Stimulated activated CD8-positive, alpha-beta memory T cell treated with anti-CD3 and anti-CD28 coated beads, Interleukin-7, amount 100 ng/mL, for 24 hours (primary cell): ENCODE data around the gene PPID.
"Not testable (repeated sequence)": the region's sequence is repeated elsewhere in the genome, so short reads cannot be mapped to it uniquely, and the experiment has no call there.

Experiments
- DNase-seq: peaks from one replicate; pipeline ENCODE4 v3.0.0-alpha.2; 2020; ENCODE audit warnings: low read depth

PPID gene

DNA sequence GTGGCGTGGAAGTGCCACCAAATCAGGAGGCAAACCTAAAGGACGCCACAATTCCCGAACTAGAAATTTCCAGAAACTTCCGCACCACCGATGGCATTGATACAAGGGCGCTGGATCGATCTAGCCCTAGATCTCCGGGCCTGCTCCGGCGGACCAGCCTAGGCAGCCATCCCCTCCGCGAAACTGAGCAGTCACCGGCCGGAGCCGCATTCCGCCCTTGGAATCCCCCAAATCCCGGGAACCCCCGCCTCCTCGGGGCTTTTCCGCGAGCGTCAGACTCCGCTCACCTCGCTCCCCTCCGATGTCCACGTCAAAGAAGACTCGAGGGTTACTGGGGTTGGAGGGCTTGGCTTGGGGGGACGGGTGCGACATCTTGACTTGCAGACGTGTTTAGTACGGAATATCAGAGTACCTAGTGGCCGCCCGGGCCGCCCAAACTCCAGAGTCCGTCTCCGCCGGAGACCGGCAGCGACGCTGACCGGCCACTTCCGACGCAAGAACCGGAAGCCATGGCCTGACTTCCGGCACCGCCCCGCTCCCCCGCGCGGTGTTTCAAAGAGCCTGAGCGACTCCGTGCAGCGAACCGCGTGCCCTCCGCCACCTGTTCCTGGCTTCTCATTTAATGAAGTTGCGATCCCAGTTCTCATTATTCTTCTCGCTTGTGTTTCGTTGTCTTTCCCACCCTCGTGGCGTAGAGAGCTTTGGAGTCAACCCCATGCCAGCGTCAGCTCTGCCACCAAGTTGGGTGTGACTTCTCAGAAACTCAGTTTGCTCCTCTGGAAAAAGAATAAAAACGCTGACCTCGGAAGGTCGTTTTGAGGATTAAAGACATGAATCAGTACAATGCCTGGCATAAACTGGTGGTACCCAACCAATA is at the start of gene PPID:
TSS of gene PPID (minus strand) at position 480 of the 877 bp plus-strand sequence. CDS start at position 372, 108 bp downstream.
- DNase-seq: peak; percentile 74

DNA sequence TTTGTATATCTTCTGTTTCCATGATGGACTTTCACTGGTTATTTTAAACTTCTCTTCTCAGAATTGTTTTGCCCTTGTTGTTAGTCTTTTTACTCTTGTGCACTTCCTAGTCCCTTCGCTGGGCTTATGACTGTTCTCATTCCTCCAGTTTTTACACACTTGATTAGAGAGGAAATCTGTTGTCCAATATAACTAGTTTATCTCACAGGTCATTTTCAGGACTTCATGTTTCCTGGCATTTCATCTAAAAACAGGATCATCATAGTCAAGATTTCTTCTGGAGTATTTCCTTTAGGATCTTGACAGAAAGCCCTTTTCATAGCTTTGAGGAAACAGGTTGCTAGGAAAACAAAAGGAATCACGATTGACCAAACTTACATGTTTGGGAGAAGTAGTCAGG is 48.6 kb upstream of the PPID start:
- DNase-seq: no peak

DNA sequence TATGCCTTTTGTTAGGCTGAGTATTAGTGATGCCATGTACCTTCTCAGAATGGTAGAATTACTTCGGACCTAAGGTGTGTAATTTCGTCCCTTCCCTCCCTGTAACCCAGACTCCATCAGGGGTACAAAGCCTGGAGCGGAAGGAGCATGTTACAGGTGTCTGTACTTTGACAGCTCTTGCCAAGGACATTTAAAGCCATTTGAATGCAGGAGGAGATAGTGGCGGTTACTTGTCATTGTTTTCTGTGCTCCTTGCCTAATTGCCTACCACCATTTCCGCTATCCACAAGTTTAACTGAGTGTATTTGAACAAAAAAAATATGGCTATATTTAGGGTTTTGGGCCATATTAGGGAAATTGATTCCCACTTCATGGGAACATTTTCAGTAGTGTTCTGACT is 47.5 kb upstream of the PPID start:
- DNase-seq: no peak

DNA sequence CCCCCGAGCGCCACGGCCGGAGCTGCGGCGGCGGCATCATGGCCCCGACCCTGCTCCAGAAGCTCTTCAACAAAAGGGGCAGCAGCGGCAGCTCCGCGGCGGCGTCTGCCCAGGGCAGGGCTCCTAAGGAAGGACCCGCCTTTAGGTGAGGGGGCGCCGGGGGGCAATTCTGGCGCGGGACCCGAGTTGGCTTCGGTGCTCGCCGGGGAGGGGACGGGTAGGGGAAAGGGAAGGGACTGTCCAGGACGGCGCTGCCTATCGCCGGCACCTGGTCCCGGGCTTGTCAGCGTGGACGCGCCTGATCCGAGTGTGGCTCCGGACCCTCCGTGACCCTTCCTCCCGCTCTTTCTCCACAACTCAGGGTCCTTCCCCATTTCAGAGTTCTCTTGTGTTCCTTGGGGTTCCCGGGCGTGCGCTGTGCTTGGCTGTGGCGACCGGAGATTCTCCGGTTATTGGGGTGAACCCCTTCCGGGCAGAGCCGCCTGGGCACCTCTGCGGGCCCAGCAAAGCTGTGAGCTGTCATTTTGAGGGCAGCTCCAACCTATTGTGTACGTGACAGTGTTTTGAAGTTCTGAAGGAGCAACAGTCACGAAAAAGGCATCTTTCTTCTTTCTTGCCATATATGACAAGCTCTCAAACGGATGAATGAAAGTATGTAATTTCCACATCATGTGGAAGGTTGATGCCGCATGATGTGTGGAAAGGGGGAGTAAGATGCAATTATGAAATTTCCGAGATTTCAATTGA is 46.2 kb upstream of the PPID start:
- DNase-seq: peak; percentile 11

DNA sequence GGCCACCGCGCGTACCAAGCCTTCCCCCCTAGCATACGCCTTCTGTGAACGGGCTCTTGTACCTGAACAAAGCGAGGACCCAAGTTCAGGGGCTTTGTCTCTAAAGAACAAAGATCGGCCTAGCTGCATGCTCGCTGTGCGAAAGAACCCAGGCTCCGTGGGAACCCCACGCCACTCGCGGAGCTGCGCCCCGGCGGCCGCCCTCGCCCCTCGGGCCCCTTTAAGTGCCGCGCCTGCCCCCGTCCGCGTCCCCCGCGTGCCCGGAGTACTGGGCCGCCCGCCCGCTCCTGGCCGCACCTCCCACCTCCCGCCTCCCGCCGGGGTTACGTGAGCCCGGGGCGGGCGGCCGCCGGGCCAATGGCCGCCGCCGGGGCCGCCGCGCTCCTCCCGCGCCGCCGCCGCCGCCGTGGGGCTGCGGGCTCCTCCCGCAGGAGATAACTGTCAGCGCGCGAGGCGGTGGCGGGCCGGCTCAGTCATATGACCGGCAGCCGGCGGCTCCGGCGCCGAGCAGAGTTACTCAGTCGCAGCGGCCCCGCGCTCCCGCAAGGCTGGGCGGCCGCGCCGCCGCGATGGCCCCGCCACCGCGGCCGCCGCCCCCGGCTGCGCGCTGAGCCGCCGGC is 45.5 kb upstream of the PPID start, which contains the start of gene FNIP2:
TSS of gene FNIP2 (plus strand) at position 472 of the 620 bp plus-strand sequence. CDS start 187 bp downstream, outside the sequence.
- peak; percentile 26 for DNase-seq

DNA sequence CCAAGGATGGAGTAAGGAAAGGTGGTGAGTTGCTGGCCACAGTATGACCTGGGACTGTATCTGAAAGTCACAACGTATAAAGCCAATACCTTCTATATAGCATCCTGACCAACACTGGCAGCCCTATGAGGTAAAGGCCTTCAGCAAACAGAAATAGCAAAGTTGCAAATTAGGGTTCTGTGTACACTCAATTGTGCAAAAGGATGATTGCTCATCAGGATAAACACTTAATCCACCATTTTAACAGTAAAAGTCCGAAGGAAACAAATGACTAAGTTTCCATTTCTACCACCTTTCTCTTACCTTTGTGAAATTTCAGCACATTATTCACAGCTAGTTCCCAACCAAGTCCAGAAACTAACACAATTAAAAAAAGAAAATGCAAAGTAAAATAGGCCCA is 44.3 kb upstream of the PPID start:
- no peak for DNase-seq

GRCh38 chr4:158766434-158767044 is 43.3 kb upstream of the PPID start:
- no peak for DNase-seq

DNA sequence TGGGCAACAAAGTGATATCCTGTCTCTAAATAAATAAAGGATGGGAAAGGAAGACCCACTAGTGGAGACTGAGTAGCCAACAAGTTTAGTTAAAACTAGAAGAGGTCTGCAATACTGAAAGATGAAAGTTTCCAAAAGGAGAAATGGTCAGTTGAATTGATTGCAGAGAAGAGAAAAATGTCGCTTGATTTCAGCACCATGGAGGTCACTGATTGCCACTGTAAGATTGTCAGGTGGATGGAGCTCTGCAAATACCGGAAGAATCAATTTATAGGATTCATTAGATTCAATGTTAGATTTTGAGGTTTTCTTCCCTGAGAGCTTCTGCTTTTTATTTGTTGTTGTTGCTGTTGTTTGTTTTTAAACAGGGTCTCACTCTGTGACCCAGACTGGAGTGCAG is 40.3 kb upstream of the PPID start:
- no peak for DNase-seq

DNA sequence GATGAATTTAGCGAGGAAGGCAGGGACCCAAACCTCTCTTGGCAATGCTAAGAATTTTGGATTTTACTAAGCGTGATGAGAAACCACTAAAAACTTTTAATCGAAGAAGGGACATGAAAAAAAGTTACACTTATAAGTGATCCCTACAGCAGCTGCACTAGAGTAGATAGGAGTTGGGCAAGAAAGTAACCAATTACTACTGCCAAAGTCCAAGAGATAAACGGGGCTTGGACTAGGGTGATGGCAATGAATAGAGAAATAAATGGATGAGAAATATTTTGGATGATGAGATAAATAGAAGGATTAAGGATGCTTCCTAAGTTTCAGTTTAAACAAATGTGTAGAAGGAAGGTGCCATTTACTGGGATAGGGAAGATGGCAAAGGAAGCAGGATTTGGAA is 39.4 kb upstream of the PPID start:
- no peak for DNase-seq

DNA sequence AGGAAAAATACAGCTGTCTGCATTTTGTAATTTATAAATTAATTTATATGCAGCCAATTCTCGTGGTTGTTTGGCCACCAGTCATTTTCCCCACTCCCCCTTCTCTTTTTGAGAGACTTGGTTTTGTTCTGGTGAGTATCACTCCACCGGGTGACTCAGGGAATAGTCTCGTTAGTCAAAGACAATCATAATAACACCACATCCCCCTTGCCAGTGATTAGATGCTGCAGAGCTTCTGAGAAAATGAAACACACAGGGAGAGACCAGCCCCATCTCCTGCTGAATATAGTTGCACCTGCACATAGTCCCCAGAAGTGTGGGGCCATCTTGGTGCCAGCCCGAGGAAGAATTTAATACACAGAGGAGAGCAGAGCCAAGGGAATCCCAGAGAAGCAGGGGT is 37.7 kb upstream of the PPID start:
- DNase-seq: no peak

GRCh38 chr4:158759539-158759938 is 36.3 kb upstream of the PPID start:
- not testable (repeated sequence) for DNase-seq

- no peak for DNase-seq
Observed at GRCh38 chr4:158758703-158759102, 35.5 kb upstream of the PPID start.

- no peak for DNase-seq
Observed at GRCh38 chr4:158758142-158758541, 34.9 kb upstream of the PPID start.

DNA sequence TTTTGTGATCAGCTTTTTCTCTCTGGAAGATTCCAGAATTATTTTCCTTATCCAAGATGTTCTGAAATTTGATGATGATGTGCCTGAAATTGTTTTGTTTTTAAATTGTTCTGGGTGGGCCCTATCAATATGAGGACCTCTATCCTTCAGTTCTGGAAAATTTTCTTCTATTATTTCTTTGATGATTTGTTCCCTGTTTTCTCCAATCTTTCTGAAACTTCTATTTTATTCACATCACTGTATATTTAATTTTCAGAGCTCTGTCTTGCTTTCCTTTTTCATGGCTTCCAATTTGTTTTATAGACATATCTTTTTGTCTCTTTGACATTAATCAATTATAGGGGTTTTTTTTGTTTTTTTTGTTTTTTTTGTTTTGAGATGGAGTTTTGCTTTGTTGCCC is 33.4 kb upstream of the PPID start:
- DNase-seq: no peak

GRCh38 chr4:158755819-158756218 is 32.6 kb upstream of the PPID start:
- not testable (repeated sequence) for DNase-seq

GRCh38 chr4:158754385-158755180 is 31.4 kb upstream of the PPID start:
- DNase-seq: no peak

DNA sequence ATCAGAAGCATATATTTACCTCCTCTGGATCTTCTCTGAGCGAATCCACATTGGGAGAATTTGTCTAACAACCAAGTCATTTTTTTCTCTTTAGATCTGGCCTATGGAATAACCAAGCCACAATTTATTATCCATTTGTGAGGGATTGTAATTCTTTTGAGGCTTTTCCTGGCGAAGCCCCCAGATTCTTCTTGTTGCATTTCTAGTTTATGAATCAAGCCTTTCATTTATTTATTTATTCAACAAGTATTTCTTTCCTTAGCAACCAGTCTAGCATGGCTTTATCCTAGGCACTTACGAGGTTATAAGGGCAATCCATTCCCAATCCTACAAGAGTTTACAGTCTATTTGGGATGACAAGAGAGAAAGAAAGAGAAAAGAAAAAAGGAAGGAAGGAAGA is 27.2 kb upstream of the PPID start:
- no peak for DNase-seq

DNA sequence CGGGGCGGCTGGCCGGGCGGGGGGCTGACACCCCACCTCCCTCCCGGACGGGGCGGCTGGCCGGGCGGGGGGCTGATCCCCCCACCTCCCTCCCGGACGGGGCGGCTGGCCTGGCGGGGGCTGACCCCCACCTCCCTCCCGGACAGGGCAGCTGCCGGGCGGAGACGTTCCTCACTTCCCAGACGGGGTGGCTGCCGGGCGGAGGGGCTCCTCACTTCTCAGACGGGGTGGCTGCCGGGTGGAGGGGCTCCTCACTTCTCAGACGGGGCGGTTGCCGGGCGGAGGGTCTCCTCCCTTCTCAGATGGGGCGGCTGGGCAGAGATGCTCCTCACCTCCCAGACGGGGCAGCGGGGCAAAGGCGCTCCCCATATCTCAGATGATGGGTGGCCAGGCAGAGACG is 23.3 kb upstream of the PPID start:
- DNase-seq: not testable (repeated sequence)

- no peak for DNase-seq
Observed at GRCh38 chr4:158741326-158742021, 18.3 kb upstream of the PPID start.

DNA sequence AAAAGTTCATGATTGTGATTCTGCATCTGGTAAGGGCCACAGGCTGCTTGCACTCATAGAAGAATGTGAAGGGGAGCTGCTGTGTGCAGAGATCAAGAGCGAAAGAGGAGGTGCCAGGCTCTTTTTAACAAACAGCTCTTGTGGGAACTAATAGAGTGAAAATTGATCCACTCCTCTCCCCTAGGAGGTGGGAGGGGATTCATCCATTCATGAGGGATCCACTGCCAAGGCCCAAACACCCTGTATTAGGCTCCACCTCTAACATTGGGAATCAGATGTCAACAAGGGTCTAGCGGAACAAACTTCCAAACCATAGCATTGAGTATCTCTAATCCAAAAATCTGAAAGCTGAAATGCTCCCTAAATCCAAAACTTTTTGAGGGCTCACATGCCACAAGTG is 16.4 kb upstream of the PPID start:
- DNase-seq: no peak

DNA sequence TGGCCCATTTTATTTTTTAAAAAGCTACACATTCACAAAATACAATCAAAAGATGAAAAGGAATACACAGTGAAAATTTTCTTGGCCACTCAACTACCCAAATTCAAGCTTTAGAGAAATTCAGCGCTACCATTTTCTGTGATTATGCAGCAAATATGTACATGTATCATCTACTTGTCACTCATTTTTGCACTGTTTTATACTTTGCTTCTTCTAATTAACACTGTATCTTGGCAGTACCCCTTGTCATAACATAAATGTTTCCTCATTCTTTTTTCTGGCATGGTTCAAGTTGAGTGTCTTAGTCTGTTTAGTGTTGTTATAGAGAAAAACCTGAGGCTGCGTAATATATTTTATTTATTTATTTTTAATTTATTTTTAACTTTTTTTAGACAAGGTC is 15.7 kb upstream of the PPID start:
- DNase-seq: no peak
